ENCODE data around the gene SCN8A.

Gene SCN8A

DNA sequence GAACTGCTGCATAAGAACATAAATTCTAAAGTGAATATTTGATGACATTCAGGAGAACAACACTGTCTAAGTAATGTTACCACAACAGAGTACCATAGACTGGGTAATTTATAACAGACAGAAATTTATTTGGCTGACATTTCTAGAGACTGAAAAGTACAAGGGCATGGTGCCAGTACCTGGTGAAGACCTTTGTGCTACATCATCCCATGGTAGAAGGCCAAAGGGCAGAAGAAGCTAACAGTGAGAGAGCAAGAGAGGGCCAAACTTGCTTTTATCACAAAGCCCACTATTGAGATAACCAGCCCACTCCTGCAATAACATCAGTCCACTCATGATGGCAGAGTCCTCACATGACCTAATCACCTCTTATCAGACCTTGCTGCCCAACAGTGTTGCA is 168.7 kb downstream of the SCN8A start:
- DNase-seq (ENCODE audit: low spot score) = no peak
- TF ChIP-seq, protein P1, sequence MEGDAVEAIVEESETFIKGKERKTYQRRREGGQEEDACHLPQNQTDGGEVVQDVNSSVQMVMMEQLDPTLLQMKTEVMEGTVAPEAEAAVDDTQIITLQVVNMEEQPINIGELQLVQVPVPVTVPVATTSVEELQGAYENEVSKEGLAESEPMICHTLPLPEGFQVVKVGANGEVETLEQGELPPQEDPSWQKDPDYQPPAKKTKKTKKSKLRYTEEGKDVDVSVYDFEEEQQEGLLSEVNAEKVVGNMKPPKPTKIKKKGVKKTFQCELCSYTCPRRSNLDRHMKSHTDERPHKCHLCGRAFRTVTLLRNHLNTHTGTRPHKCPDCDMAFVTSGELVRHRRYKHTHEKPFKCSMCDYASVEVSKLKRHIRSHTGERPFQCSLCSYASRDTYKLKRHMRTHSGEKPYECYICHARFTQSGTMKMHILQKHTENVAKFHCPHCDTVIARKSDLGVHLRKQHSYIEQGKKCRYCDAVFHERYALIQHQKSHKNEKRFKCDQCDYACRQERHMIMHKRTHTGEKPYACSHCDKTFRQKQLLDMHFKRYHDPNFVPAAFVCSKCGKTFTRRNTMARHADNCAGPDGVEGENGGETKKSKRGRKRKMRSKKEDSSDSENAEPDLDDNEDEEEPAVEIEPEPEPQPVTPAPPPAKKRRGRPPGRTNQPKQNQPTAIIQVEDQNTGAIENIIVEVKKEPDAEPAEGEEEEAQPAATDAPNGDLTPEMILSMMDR (IDR thresholded peaks at IDR 0.05; ENCODE audit: extremely low read depth, missing control alignments) = no peak

DNA sequence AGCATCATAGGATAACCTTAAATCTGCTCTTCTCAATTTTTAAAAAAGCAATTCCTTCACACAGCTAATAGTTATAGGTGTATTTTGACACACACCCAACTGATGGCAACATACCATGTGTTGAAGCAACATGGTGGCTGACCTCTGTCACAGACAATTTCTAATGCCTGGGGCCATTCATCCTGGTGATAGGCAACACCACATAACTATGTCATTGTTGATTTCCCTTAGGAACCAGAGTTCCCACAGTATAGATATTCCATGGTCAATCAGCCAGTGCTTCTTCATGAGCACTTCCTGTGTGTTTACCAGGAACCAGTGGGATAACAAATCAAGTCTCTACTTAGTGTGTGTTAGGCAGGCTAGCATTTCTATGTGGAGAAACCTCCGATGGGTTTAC is 169.2 kb downstream of the SCN8A start:
- DNase-seq (ENCODE audit: low spot score) = no peak
- TF ChIP-seq, protein P1 (IDR thresholded peaks at IDR 0.05; ENCODE audit: extremely low read depth, missing control alignments) = no peak

DNA sequence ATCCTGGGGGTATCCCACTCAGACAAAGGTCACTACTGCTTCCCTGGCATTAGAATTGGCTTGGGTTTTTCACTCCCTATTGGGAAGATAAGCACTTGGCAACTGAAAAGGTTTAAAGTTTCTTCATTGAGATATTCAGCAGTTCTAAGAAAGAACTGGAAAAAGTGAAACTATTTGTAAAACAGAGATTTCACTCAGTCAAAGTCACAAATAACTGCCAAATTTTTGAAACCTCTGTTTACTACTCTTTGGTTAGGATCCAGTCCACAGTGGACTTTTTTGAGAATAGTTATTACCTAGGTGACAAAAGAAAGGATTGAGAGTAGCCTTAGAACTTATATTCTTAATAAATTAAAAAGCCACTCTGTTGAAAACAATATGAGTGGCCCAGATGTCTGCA is 172.7 kb downstream of the SCN8A start:
- DNase-seq (ENCODE audit: low spot score) = no peak
- TF ChIP-seq, protein P1 (IDR thresholded peaks at IDR 0.05; ENCODE audit: extremely low read depth, missing control alignments) = no peak

DNA sequence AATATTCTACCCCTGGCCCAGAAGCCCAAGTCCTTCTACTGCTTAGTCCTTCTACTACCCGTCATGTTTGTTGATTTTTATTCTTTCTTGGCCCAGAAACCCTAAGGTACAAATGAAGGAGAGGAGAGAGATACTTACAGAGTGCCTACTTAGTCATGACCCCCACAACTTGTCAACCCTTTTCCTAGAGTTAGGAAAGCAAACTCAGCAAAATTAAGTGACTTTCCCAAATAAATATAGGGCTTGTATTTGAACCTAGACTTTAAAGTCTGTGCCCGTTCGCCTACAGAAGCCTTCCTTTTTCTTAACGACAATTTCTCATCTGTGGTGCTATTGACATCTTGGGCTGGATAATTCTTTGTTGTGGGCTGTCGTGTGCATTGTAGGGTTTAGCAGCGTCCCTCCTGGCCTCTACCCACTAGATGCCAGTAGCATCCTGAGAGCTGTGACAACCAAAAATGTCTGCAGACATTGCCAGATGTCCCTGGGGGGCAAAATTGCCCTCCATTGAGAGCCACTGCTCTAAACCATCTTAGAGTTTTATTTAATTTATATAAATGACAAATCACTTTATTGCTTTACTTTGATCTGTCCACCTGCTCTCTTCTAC is 175.1 kb downstream of the SCN8A start:
- TF ChIP-seq, protein P1 (IDR thresholded peaks at IDR 0.05; ENCODE audit: extremely low read depth, missing control alignments) = no peak

DNA sequence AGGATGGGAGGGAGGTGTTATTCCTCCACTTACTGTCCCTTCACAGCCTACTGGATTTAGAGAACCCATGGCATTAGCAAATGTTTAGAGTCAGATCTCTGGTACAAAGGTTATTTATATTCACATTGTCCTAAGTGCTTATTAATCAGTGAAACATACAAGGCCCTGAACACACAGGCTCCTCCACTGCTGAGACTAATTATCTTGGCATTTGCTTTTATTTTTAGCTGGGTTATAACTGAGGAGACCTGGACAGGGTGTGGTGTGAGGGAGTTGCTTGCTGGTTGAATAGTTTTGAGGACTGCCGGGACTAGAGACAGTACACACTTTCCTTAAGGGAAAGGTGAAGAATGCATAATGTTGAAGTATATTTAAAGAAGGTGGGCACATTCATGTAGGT is 180.0 kb downstream of the SCN8A start:
- DNase-seq (ENCODE audit: low spot score) = no peak
- TF ChIP-seq, protein P1 (IDR thresholded peaks at IDR 0.05; ENCODE audit: extremely low read depth, missing control alignments) = no peak

More for the DNA sequence above, 175.1 kb downstream of the SCN8A start:
- DNase-seq (ENCODE audit: low spot score) = no peak

DNA sequence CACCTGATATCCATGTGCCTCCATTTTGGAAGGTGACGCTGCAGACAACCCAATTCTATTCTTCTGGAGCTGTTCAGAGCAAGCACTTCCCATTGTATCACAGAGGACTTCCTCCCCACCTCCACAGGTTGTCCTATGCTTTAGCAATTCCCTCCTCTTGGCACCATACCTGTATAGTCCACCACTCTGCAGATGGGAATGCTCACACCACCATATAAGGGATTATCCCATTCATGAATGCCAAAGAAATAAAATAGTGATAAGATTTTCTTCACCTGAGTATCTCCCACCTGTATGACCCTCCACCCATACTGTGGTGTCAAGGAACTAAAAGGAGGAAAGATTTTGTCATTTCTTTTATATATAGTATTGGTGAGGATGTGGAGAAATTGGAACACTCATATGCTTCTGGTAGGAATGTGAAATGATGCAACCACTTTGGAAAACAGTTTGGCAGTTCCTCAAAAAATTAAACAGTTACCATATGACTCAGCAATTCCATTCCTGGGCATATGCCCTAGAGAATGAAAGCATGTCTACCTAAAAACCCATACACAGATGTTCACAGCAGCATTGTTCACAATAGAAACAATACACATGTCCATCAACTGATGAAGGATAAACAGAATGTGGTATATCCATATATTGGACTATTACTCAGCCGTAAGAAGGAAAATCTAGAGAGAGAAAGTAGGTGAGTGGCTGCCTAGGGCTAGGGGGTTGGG is 182.3 kb downstream of the SCN8A start:
- no peak for DNase-seq (ENCODE audit: low spot score)
- TF ChIP-seq, protein P1 (IDR thresholded peaks at IDR 0.05; ENCODE audit: extremely low read depth, missing control alignments) = no peak

DNA sequence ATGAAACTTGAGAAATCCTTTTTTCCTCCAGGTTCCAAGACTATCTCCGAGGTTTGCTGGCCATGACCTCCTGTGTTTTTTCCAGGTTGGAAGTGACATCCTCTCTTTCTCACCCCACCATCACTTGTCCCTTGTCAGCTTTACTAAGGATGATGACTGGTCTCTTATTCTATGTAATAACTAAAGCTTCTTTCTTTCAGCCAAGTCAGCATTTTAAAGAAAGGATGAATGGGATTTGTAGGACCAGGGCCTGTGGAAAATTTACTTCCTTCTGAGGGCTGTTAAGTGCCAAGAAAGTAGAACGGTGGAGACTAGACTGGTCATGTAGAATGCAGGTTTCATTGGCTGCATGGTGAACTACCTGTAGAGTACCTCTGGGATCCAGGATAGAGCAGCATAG is 183.9 kb downstream of the SCN8A start:
- no peak for DNase-seq (ENCODE audit: low spot score)
- TF ChIP-seq, protein P1 (IDR thresholded peaks at IDR 0.05; ENCODE audit: extremely low read depth, missing control alignments) = no peak
